ENCODE measurements around the gene CHIT1. TPM values are rescaled to one million over a fixed set of nuclear protein-coding genes. Genes with fewer than 3 reads are reported as not detected.

CHIT1 gene
- total RNA-seq, 1 experiment from 2014 or later, result not detected

GRCh38 chr1:203228670-203229069 lies 803 bp downstream of the CHIT1 start:
- DNase-seq (ENCODE audit: low read depth), result no peak
- in situ Hi-C loops (cut with HindIII; ENCODE audit: low pct_unique_long_range_greater_than_20kb, low sequenced_read_pairs), result no loop called here

GRCh38 chr1:203227371-203228083 lies 1.9 kb downstream of the CHIT1 start:
- no peak for DNase-seq (ENCODE audit: low read depth)
- in situ Hi-C loops (cut with HindIII; ENCODE audit: low pct_unique_long_range_greater_than_20kb, low sequenced_read_pairs), result no loop called here

GRCh38 chr1:203225071-203225470 lies 4.4 kb downstream of the CHIT1 start:
- no peak for DNase-seq (ENCODE audit: low read depth)
- in situ Hi-C loops (cut with HindIII; ENCODE audit: low pct_unique_long_range_greater_than_20kb, low sequenced_read_pairs), result no loop called here

- no peak for DNase-seq (ENCODE audit: low read depth)
- in situ Hi-C loops (cut with HindIII; ENCODE audit: low pct_unique_long_range_greater_than_20kb, low sequenced_read_pairs), result loop anchor here (25.0 kb wide), 1 partner anchor 186 kb away; the partner anchor contains the start of gene PPFIA4
Measured at GRCh38 chr1:203223012-203223775, 6.3 kb downstream of the CHIT1 start.

- no peak for DNase-seq (ENCODE audit: low read depth)
- in situ Hi-C loops (cut with HindIII; ENCODE audit: low pct_unique_long_range_greater_than_20kb, low sequenced_read_pairs), result loop anchor here (25.0 kb wide), 1 partner anchor 183 kb away; the partner anchor contains the start of gene PPFIA4
Measured at GRCh38 chr1:203219934-203220333, 9.5 kb downstream of the CHIT1 start.

GRCh38 chr1:203219171-203219570 lies 10.3 kb downstream of the CHIT1 start:
- in situ Hi-C loops (cut with HindIII; ENCODE audit: low pct_unique_long_range_greater_than_20kb, low sequenced_read_pairs), result loop anchor here (25.0 kb wide), 1 partner anchor 182 kb away; the partner anchor contains the start of gene PPFIA4
- DNase-seq (ENCODE audit: low read depth), result no peak

GRCh38 chr1:203217668-203218067 lies 11.8 kb downstream of the CHIT1 start:
- no peak for DNase-seq (ENCODE audit: low read depth)
- in situ Hi-C loops (cut with HindIII; ENCODE audit: low pct_unique_long_range_greater_than_20kb, low sequenced_read_pairs), result loop anchor here (25.0 kb wide), 1 partner anchor 180 kb away; the partner anchor contains the start of gene PPFIA4

GRCh38 chr1:203217139-203217655 lies 12.3 kb downstream of the CHIT1 start:
- in situ Hi-C loops (cut with HindIII; ENCODE audit: low pct_unique_long_range_greater_than_20kb, low sequenced_read_pairs), result loop anchor here (25.0 kb wide), 1 partner anchor 180 kb away; the partner anchor contains the start of gene PPFIA4
- peak; percentile 12 for DNase-seq (ENCODE audit: low read depth)

GRCh38 chr1:203216274-203217138 lies 13.0 kb downstream of the CHIT1 start:
- in situ Hi-C loops (cut with HindIII; ENCODE audit: low pct_unique_long_range_greater_than_20kb, low sequenced_read_pairs), result loop anchor here (25.0 kb wide), 1 partner anchor 179 kb away; the partner anchor contains the start of gene PPFIA4
- peak; percentile 36 for DNase-seq (ENCODE audit: low read depth)

- no peak for DNase-seq (ENCODE audit: low read depth)
- in situ Hi-C loops (cut with HindIII; ENCODE audit: low pct_unique_long_range_greater_than_20kb, low sequenced_read_pairs), result loop anchor here (25.0 kb wide), 1 partner anchor 178 kb away; the partner anchor contains the start of gene PPFIA4
Measured at GRCh38 chr1:203215573-203215972, 13.9 kb downstream of the CHIT1 start.

- in situ Hi-C loops (cut with HindIII; ENCODE audit: low pct_unique_long_range_greater_than_20kb, low sequenced_read_pairs), result loop anchor here (25.0 kb wide), 1 partner anchor 178 kb away; the partner anchor contains the start of gene PPFIA4
- DNase-seq (ENCODE audit: low read depth), result no peak
Measured at GRCh38 chr1:203214871-203215270, 14.6 kb downstream of the CHIT1 start.

- in situ Hi-C loops (cut with HindIII; ENCODE audit: low pct_unique_long_range_greater_than_20kb, low sequenced_read_pairs), result loop anchor here (25.0 kb wide), 1 partner anchor 176 kb away; the partner anchor contains the start of gene PPFIA4
- no peak for DNase-seq (ENCODE audit: low read depth)
Measured at GRCh38 chr1:203213126-203213525, 16.3 kb downstream of the CHIT1 start.

- in situ Hi-C loops (cut with HindIII; ENCODE audit: low pct_unique_long_range_greater_than_20kb, low sequenced_read_pairs), result loop anchor here (25.0 kb wide), 1 partner anchor 175 kb away; the partner anchor contains the start of gene PPFIA4
- DNase-seq (ENCODE audit: low read depth), result no peak
Measured at GRCh38 chr1:203211812-203212211, 17.7 kb downstream of the CHIT1 start.

- no peak for DNase-seq (ENCODE audit: low read depth)
- in situ Hi-C loops (cut with HindIII; ENCODE audit: low pct_unique_long_range_greater_than_20kb, low sequenced_read_pairs), result loop anchor here (25.0 kb wide), 1 partner anchor 174 kb away; the partner anchor contains the start of gene PPFIA4
Measured at GRCh38 chr1:203210988-203211387, 18.5 kb downstream of the CHIT1 start.

GRCh38 chr1:203210350-203210749 lies 19.1 kb downstream of the CHIT1 start:
- DNase-seq (ENCODE audit: low read depth), result no peak
- in situ Hi-C loops (cut with HindIII; ENCODE audit: low pct_unique_long_range_greater_than_20kb, low sequenced_read_pairs), result loop anchor here (25.0 kb wide), 1 partner anchor 173 kb away; the partner anchor contains the start of gene PPFIA4

GRCh38 chr1:203208181-203208580 lies 21.3 kb downstream of the CHIT1 start:
- in situ Hi-C loops (cut with HindIII; ENCODE audit: low pct_unique_long_range_greater_than_20kb, low sequenced_read_pairs), result loop anchor here (25.0 kb wide), 1 partner anchor 171 kb away; the partner anchor contains the start of gene PPFIA4
- no peak for DNase-seq (ENCODE audit: low read depth)

GRCh38 chr1:203207751-203208150 lies 21.7 kb downstream of the CHIT1 start:
- in situ Hi-C loops (cut with HindIII; ENCODE audit: low pct_unique_long_range_greater_than_20kb, low sequenced_read_pairs), result loop anchor here (25.0 kb wide), 1 partner anchor 170 kb away; the partner anchor contains the start of gene PPFIA4
- no peak for DNase-seq (ENCODE audit: low read depth)
